Heart right ventricle (tissue), 16 donors: ENCODE results near the gene SYNE3. TPM values are rescaled to one million over a fixed set of nuclear protein-coding genes. Genes with fewer than 3 reads are reported as not detected.

Experiments used
- ATAC-seq, 8 donors: fragments of 200-7000 bp; cut with Tn5 transposase; one replicate each; pipeline ENCODE4 v1.9.1; 2020; ENCODE audit warnings: mild to moderate bottlenecking in 8 of 8, moderate library complexity in 8 of 8, moderate number of reproducible peaks in 1 of 8
- DNase-seq, 2 donors: peaks; one replicate each; pipeline ENCODE4 v3.0.0-alpha.2; 2020
- H3K27ac ChIP-seq, 10 donors: fragments of 200-600 bp; sonication (generic) in 2 of 10; one replicate each; pipeline versions ENCODE4 v1.5.0 to v1.8.0; 2020 to 2022; ENCODE audit warnings: mild to moderate bottlenecking in 3 of 10
- H3K27me3 ChIP-seq, 7 donors: fragments of 200-600 bp; one replicate each; pipeline ENCODE4 v1.8.0; 2021 to 2022; ENCODE audit warnings: mild to moderate bottlenecking in 2 of 7
- H3K36me3 ChIP-seq, 9 donors: fragments of 200-600 bp; sonication (generic) in 1 of 9; one replicate each; pipeline versions ENCODE4 v1.5.0 to v1.8.0; 2020 to 2022; ENCODE audit warnings: mild to moderate bottlenecking in 2 of 9
- H3K4me1 ChIP-seq, 9 donors: fragments of 200-600 bp; sonication (generic) in 1 of 9; one replicate each; pipeline versions ENCODE4 v1.5.0 to v1.8.0; 2020 to 2022; ENCODE audit warnings: mild to moderate bottlenecking in 4 of 9
- H3K4me3 ChIP-seq, 10 donors: fragments of 200-600 bp; sonication (generic) in 2 of 10; one replicate each; pipeline versions ENCODE4 v1.5.0 to v1.8.0; 2020 to 2022; ENCODE audit warnings: mild to moderate bottlenecking in 7 of 10, moderate library complexity in 2 of 10
- H3K9me3 ChIP-seq, 11 donors: fragments of 200-600 bp in 10 of 11; sonication (generic) in 2 of 11; one replicate each; pipeline versions ENCODE4 v1.5.0 to v1.8.0; 2013 to 2022; ENCODE audit warnings: mild to moderate bottlenecking in 2 of 11, control low read depth in 1 of 11, moderate library complexity in 1 of 11
- WGBS, 2 donors: extraction: QIAGEN DNeasy Blood & Tissue Kit; methylation state at CpG; one replicate each; pipeline ENCODE4 v1.1.7; 2013; ENCODE audit warnings: inconsistent platforms in 1 of 2; 5-methylcytosine and 5-hydroxymethylcytosine counted together
- intact Hi-C, 10 donors: fragments of 100-400 bp; cut with DNase I; formaldehyde crosslinking; loops; one replicate each; pipeline versions ENCODE4 v1.11.1 to v1.14.2; 2022
- polyA plus RNA-seq, 2 donors: library from polyadenylated mRNA; stranded (reverse); fragments of 200-250 nt; gene quantifications; one replicate each; pipeline ENCODE4 v1.2.3, GENCODE V29; 2013
- total RNA-seq, 10 donors: library from RNA; stranded (reverse); fragmentation: NEBNext Ultra II Directional in 3 of 10; extraction: Animal tissue kit (Norgen Biotek cat#: 25700) in 3 of 10; gene quantifications; one replicate each; pipeline versions ENCODE4 v1.2.1 to v1.2.4, GENCODE V29; 2021 to 2023
- TF ChIP-seq, protein P1 (sequence below), 9 donors: fragments of 200-600 bp; sonication (generic) in 2 of 9; IDR thresholded peaks; one replicate each; pipeline versions ENCODE4 v1.5.0 to v1.8.0; 2021 to 2022; ENCODE audit warnings: antibody characterized with exemption in 9 of 9, mild to moderate bottlenecking in 5 of 9, moderate library complexity in 1 of 9
- donor health status: Arrhythmogenic right ventricular cardiomyopathy.
- donor health status: ischemic (EF 13 %, LVEDD 7.1; RV severe dilation, severe dysfunction).
- donor health status: healthy with polysubstance abuse.
- donor health status: DM: no; HTN: yes; CAD: no.
- donor health status: DM: no; HTN: no; CAD: no.
- donor health status: ischemic (EF 25% LVEDD 6.9; RV normal size, moderate dysfunction).
- donor health status: ischemic (EF 25% LVEDD 5.7; RV mildly dilated, moderate dysfunction).
- donor health status: healthy.
- donor health status: DM: yes; HTN: yes; CAD: no.
- donor health status: Ischemic cardiomyopathy.
- donor health status: ischemic (EF 35%, LVEDD 5.7; RV mildly dilated, moderate dysfunction).
- donor health status: nonischemic (EF 11% LVEDD 7.7; RV severe dilation, severe dysfunction).
- donor health status: DM: yes; HTN: yes; CAD: no.
- donor health status: PGD.
- donor health status: ischemic (EF 29% LVEDD 5.4; RV normal size, mild dysfunction).
- donor health status: nonischemic (EF 23%, LVEDD 6.1; RV moderate dilation, normal function).

The SYNE3 gene
- total and polyA plus RNA-seq, 12 donors: 1.5 to 15.4 (median 8.8) TPM

DNA sequence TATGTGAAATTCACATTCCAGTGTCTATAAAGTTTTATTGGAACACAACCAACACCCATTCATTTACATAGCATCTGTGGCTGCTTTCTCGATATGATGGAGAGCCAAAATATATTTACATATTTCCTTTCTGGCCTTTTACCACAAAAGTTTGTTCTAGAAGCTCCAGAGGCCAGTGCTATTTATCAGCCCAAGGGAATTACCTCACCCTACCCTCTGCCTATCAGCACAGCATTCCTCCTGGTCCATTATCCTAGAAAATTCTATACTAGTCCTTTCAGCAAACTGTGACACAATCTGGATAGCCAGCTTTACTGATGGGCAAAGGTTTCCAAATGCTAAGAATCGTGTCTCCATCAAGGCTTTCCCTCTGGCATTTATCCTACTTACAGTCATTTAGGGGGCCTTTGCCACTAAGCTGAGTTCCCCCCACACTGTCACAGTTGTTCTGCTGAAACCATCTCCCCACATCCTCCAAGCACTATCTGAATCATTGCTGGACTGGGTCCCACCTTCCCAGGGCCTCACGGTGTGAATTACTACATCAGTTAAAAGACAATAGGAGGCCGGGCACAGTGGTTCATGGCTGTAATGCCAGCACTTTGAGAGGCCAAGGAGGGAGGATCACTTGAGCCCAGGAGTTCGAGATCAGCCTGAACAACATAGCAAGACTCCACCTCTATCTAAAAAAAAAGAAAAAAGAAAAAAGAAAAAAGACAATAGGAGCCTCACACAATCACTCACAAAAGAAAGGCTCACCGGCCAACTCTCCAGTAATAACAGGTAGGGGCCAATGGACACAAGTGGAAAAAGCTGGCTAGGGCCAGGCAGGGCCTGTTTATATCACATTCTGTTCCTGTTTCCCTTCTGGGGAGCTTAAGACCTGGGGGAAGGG is 12.1 kb downstream of the SYNE3 start:
- H3K4me1 ChIP-seq: peaks cover 25 to 92% (median 65%) of the 10 kb centered on the region in 9 donors
- H3K36me3 ChIP-seq: peaks cover 0 to 17% (median 0%) of the 10 kb centered on the region in 9 donors
- no peak for DNase-seq
- 63 to 69% methylated on average over 6 of the region's 6 CpGs for WGBS, 2 donors
- no peak for ATAC-seq
- intact Hi-C loops: no loop called here
- TF ChIP-seq, protein P1, sequence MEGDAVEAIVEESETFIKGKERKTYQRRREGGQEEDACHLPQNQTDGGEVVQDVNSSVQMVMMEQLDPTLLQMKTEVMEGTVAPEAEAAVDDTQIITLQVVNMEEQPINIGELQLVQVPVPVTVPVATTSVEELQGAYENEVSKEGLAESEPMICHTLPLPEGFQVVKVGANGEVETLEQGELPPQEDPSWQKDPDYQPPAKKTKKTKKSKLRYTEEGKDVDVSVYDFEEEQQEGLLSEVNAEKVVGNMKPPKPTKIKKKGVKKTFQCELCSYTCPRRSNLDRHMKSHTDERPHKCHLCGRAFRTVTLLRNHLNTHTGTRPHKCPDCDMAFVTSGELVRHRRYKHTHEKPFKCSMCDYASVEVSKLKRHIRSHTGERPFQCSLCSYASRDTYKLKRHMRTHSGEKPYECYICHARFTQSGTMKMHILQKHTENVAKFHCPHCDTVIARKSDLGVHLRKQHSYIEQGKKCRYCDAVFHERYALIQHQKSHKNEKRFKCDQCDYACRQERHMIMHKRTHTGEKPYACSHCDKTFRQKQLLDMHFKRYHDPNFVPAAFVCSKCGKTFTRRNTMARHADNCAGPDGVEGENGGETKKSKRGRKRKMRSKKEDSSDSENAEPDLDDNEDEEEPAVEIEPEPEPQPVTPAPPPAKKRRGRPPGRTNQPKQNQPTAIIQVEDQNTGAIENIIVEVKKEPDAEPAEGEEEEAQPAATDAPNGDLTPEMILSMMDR (IDR thresholded peaks at IDR 0.05): no peak
- no peak overlapping the region for H3K4me3 ChIP-seq
- H3K27me3 ChIP-seq: no peaks in the 10 kb centered on the region
- peak overlapping the region in 5 of 10 donors; percentile 12 to 63 (median 41) for H3K27ac ChIP-seq
- no peaks in the 10 kb centered on the region for H3K9me3 ChIP-seq

DNA sequence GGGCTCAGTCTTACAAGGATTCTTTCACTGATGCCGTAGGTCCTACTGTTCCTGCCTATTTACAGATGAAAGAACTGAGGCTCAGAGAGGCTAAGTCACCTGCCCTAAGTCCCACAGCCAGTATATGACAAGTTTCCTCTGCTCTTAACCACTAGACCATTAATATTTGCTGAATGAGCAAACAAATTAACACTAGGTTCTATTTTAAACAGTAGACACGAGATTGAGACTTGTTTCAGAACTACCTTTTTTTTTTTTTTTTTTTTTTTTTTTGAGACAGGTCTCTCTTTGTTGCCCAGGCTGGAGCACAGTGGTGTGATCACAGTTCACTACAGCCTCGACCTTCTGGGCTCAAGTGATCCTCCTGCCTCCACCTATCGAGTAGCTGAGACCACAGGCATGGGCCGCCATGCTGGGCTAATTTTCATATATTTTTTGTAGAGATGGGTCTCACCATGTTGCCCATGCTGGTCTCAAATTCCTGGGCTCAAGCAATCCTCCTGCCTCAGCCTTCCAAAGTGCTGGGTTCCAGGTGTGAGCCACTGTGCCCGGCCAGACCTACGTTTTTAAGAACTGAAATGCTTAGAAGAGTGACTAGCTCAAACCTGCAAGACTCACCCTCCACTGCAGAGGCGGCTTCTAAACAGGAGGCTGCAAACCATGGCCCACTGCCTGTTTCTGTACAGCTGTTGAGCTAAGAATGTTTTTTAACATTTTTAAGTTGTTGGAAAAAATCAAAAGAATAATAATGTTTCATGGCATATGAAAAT is 12.9 kb downstream of the SYNE3 start:
- ATAC-seq (no peak), DNase-seq (no peak)
- intact Hi-C loops: no loop called here
- Histone ChIP-seq H3K4me3 (no peak overlapping the region), H3K27ac (peak overlapping the region in 2 of 10 donors; percentile 41 to 63), H3K9me3 (no peaks in the 10 kb centered on the region), H3K27me3 (no peaks in the 10 kb centered on the region), H3K36me3 (peaks cover 0 to 17% (median 0%) of the 10 kb centered on the region in 9 donors), H3K4me1 (peaks cover 25 to 94% (median 67%) of the 10 kb centered on the region in 9 donors)
- 91 to 92% methylated on average over 8 of the region's 8 CpGs for WGBS, 2 donors
- TF ChIP-seq, protein P1 (IDR thresholded peaks at IDR 0.05): no peak

DNA sequence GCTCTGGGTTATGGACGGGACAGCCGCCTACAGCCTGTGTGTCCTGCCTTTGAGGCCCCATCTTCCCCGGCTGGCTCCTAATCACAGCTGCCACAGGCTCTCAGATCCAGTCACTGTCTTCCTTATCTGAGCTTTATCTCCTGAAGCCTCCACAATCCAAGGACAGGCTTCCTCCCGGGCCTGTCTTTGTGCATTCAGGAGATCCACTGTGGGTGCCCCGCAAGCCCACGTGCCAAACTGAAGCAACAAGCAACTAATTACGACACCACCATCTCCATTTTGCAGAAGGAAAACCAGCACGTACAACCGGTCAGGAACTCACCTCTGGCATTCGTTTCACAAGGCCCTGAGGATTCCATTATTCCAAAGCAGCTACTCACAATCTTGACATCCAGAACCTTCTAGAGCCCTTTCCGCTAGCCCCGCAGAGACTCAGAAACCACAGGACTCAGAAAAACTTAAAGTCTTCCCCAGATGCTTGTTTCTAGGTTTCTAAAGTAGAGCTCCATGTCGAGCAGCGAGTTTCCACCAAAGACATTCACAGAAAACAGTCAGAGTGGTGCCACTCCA is 14.0 kb downstream of the SYNE3 start:
- Histone ChIP-seq H3K36me3 (peaks cover 0 to 17% (median 0%) of the 10 kb centered on the region in 9 donors), H3K4me1 (peaks cover 15 to 94% (median 67%) of the 10 kb centered on the region in 9 donors), H3K9me3 (no peaks in the 10 kb centered on the region), H3K27me3 (no peaks in the 10 kb centered on the region), H3K4me3 (no peak overlapping the region), H3K27ac (peak overlapping the region in 2 of 10 donors; percentile 0 to 31)
- TF ChIP-seq, protein P1 (IDR thresholded peaks at IDR 0.05): no peak
- intact Hi-C loops: no loop called here
- WGBS, 2 donors: 85 to 89% methylated on average over 14 of the region's 14 CpGs
- DNase-seq (no peak), ATAC-seq (no peak)
